HG03354 (cell line): Measurements from ENCODE around the gene LDLRAD4.

Experiments
- ATAC-seq: cut with Tn5 transposase; IDR thresholded peaks from one replicate; pipeline ENCODE4 v1.9.1; 2021; ENCODE audit warnings: mild to moderate bottlenecking; ENCODE audit not compliant: unreplicated experiment, poor library complexity, severe bottlenecking

The LDLRAD4 gene

DNA sequence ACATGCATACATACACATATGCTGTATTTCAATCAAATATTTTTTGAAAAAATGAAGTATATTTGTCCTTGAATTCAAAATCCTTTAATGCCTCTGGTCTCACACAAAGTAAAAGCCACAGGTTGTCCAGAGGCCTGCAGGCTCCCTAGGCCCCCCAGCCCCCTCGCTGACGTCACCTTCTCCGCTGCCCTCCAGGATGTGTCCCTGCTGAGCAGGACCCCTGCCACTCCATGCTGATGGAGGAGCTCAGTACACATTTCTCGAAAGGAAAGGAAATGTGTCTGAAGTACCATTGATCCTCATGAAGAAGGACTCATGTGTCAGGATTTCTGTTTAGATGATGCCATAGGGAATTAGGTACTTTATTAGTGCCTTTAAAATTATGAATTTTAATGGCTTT, 212.1 kb downstream of the LDLRAD4 start:
- no peak for ATAC-seq

DNA sequence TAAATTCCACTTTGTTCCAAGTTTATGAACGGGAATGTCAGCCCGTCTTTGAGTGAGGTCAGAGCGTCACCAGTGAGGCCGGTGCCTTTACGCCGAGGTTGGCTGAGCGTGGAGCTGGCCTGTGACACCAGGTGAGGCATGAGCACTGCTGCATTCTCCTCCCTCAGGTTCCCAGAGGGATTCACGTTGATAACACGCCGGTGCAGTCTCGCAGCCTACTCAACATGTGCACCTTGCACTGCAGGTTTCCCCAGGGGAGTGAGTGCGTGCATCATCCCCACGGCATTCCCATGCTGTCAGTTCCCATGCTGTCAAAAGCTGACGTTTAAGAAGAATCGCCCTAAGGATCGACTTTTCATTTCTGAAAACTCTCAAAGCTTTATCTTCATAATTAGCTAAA, 213.3 kb downstream of the LDLRAD4 start:
- ATAC-seq = no peak

DNA sequence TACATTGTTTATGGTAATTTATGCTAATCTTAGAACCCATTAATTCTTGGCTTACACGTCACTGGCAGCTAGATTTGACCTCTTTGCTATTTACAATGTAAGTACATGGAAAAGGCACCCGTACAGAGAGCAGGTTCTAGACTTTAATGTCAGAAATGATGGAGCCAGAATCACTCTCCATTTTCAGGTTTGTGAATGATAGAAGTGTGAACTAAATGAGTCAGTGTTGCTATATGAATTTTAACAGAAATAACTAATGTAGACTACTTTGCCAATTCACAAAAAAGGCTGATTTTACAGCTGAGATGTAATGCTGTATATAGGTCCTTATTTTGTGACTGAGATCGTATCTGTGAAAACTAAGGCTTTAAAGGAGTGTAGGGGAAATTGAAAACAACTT, 214.6 kb downstream of the LDLRAD4 start:
- no peak for ATAC-seq

- no peak for ATAC-seq
These were observed 215.1 kb downstream of the LDLRAD4 start for GRCh38 chr18:13433685-13434084.

DNA sequence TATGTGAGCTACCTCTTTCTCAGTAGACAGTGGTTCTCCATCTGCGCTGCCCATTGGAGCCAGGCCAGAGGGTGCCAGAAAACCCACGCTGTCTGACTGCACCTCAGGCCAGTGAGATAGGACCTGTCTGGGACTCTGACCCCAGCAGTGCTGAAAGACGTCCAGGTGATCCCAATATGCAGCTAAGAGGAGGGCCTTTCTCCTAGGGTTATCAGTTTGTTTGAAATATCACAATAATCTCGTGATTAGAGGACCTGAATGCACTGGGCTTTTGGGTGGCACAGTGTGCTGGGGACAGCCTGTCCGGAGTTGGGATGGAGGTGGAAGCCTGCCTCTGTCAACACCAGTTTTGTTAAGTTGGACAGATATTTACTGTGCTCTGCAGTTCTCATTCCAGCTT, 216.3 kb downstream of the LDLRAD4 start:
- ATAC-seq = no peak

DNA sequence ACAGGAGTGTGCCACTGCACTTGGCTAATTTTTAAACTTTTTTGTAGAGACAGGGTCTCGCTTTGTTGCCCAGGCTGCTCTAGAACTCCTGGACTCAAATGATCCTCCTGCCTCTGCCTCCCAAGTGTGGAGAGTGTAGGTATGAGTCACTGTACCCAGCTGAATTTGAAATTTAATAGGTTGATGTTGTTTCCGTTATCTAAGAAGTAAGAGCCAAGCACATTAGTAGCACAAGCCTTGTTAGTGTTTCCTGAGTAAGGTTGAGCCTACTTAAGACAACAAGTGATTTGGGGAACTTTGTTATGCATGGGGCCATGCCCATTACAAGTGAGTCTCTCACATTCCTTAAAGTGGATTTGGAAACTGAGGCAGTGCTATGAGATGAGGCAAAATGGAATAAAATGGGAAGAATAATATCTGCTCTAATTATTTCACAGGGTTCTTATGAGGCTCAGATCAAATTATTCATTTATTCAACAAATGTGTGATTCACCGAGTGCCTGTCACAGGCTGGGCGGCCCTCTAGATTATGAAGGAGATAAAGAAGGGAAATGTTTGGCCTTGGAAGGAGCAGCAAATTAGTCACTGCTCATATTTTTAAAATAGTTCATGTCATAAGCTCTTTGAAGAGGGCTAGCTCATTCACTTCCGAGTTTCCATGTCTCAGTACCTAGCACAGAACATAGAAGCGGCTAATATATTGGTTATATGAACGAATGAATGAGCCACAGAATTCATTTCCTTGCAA, 217.2 kb downstream of the LDLRAD4 start:
- ATAC-seq = no peak

DNA sequence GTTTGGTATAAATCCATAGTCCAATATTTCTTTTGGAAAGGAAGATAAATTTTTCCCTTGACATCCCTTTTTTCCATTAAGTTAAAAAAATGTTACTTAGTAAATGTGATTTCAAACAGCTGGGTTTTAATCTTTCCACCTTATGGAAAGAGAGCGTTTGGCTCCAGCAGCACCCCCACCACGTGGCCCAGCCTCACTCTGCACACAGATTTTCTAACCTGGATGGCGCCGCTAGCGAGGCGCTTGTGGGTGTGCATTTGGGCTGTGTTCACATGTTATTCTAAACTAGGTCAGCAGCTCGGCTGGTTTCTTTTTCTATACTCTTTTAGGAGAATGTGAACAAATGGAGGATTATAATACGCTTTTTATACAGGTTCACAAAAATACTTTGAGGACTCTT, 218.0 kb downstream of the LDLRAD4 start:
- no peak for ATAC-seq

- ATAC-seq = no peak
These were observed 218.5 kb downstream of the LDLRAD4 start for GRCh38 chr18:13437034-13437433.

DNA sequence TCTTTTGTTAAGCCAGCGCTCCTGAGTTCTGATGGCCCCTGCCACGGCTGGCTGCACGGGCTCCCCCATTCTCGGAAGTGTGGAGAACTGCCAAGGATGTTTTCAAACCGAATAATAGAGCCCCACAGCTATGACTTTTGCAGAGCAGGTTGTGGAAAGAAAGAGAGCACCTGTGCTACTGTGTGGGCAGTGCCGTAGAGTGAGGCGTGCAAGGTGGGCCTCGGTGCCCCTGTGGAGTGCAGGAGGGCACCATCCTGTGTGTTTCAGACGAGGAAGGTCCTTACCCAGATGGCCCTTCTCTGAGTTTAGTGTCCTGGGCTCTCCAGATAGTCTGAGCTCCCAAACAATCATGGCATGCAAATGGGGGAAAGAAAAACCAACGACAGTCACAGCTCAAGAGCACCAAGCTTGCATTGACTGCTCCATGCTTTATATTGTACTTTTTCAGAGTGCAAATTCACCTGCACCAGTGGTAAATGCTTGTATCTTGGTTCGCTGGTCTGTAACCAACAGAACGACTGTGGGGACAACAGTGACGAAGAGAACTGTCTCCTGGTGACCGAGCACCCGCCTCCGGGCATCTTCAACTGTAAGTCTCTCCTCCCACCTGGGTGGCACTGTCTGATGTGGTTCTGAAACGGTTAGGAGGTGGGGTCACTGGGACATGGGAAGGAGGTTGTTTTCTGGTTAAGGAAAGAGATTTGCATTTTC, 219.4 kb downstream of the LDLRAD4 start:
- ATAC-seq = peak; percentile 75

- ATAC-seq = peak; percentile 5
These were observed 220.0 kb downstream of the LDLRAD4 start for GRCh38 chr18:13438507-13439056.

DNA sequence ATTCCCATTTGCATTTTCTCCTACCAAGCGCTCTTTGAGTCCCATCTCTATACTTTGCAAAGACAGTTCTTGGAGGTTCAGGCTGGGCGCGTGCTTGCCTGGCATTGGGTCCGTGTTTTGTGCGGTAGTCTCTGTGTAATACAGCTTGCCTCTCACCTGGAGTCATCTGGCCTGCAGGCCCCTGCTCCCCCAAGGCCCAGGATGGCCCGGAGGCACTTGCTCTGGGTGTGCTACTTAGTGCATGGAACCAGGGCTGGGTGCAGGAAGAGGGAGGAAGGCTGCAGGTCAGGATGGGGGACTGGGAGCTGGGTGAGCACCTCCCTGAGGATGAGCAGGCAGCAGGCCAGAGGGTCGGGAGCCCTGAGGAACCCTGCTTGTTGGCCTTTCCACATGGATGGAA, 220.9 kb downstream of the LDLRAD4 start:
- no peak for ATAC-seq

DNA sequence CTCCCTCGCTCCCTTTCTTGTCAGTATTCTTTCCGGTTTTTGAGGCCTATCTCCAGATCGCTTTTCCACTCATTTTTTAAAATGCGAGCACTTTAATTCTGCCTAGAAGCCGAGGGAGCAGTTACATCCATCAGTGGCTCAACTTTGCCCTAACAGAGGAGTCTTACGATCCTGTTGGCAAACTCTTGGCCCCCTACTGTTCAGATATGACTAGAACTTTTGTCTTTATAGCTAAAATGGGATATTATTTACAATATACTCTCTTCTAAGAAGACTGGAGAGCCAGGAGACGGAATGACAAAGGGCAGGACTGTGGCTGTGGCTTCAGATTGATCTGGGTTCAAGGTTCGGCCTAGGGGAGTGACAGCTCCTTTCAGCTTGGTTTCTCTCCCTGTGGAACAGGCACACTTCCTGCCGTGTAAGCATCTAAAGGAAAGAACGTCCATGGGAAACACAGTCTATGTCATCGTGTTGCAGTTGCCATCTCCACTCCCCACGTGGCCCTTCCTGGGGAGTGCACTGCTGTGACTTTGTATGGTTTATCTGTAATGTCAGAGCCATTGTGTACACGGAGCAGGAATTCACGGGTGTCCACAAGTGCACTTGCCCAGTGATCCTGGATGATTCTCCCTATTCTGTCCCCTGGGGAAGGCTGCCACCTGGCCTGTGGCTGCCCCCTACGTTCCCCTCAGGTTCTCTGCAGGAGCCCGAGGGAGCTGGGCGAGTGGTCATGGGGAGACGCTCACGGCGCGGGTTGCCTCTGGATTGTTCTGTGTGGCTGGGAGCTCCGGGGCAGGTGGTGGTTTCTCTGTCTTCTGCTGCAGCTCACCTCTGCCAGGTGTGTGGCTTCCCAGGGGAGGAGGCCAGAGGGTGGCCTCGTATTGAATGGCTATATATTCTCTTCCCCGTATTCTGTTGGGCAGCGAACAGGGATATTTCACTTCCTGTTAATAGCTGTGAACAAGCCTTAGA, 222.0 kb downstream of the LDLRAD4 start:
- no peak for ATAC-seq

GRCh38 chr18:13441736-13442135, 223.2 kb downstream of the LDLRAD4 start:
- ATAC-seq = no peak

GRCh38 chr18:13442451-13442850, 223.9 kb downstream of the LDLRAD4 start:
- ATAC-seq = no peak

DNA sequence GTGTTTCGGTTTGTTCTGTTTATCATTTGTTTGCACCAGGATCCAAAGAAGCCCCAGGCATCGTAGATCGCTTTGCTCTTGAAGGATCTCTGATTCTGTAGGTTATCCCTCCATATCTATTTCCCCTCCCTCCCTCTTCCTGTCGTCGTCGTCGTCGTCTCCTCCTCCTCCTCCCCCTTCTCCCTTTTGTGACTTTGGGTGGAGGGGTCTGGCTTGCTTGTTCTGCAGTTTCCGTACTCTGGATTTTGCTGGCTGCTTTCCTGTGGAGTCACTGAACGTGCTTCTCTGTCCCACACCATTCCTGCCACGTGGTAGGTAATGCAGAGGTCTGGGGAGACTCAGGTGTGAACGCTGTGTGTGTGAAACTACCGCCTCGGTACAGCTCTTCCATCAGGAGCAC, 225.0 kb downstream of the LDLRAD4 start:
- ATAC-seq = no peak

DNA sequence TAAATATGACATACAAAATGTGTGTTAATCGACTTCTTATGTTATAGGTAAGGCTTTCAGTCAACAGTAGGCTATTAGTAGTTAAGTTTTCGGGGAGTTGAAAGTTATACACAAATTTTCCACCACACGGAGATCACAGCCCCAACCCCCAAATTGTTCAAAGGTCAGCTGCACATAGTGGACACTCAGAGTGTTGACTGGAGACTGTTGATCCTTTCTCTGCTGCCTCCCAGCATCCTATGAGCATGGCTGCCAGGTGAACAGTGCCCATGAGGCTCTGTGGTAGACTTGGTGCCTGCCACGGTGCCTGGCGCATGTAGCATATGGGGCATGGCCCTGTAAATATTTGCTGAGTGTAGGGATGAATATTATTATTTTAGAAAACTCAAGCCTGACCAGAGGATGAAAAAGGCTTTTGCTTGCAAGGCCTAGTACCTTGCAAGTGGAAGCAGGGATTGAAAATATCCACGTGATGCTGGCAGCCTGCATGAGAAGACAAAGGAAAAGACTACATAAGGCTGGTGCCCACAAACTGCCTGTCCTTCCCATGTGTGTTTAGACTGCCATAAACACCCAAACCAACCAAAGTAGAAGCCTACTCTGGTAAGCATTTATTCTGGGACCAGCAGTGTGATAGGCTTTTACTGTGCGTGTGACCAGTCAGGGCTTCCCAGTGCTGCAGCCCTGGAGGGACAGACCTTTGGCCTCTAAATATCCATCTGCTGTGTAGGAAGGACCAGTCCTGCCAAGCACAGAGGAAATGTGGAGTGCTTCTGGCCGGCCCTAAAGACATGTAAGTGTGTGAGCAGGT, 226.1 kb downstream of the LDLRAD4 start:
- ATAC-seq = no peak

DNA sequence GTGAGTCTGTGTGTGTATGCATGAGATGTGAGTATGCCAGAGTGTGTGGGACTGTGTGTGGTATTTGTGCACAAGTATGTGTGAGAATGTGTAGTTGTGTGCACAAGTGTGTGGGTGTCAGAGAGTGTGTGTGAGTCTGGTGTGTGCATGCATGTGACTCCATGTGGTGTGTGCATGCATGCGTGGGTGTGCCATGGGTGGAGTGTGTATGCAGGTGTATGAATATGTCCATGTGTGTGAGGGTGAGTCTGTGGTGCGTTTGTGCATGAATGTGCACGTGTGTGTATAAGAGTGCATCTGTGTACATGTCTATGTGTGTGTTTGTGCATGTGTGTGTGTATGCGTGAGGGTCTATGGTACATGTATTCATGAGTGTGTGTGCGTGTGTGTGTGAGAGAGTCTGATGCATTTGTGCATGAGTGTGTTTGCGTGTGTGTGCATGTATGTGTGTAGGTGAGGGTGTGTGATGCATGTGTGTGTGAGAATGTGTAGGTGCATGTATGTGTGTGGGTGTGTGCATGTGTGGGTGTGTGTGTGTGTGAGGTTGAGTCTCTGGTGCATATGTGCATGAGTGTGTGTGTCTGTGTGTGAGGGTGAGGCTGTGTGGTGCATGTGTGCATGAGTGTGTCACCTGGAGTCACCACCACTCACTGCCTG, 226.8 kb downstream of the LDLRAD4 start:
- no peak for ATAC-seq

GRCh38 chr18:13446024-13446423, 227.5 kb downstream of the LDLRAD4 start:
- ATAC-seq = no peak
